Omental fat pad (tissue), 4 donors: ENCODE measurements around the gene IER5. TPM values are rescaled to one million over a fixed set of nuclear protein-coding genes. Genes with fewer than 3 reads are reported as not detected.
"Not testable (repeated sequence)": the region's sequence is repeated elsewhere in the genome, so short reads cannot be mapped to it uniquely, and the experiment has no call there.

Source experiments
- ATAC-seq: fragments of 150-250 bp; one replicate; pipeline ENCODE4 v1.9.1; 2016; ENCODE audit warnings: mild to moderate bottlenecking, moderate library complexity; ENCODE audit not compliant: low FRiP score
- DNase-seq: peaks from one replicate; pipeline ENCODE4 v3.0.0-alpha.2; 2019; ENCODE audit warnings: low spot score
- CTCF ChIP-seq, 3 donors: fragments of 450-650 bp; IDR thresholded peaks; one replicate each; pipeline ENCODE4 v1.5.1; 2016 to 2017; ENCODE audit warnings: antibody characterized with exemption in 3 of 3, mild to moderate bottlenecking in 3 of 3, moderate library complexity in 2 of 3
- total RNA-seq, 4 donors: library from RNA; depleted of rRNA; stranded (reverse); fragments of >200 nt; gene quantifications; one replicate each; pipeline ENCODE4 v1.1.0, GENCODE V29; 2016

The IER5 gene
- total RNA-seq, 4 donors from 2014 or later: 6.7 to 45.4 (median 19.5) TPM

- no peak for DNase-seq
- no peak for TF ChIP-seq CTCF (IDR thresholded peaks at IDR 0.05)
- ATAC-seq: no peak
Measured at GRCh38 chr1:181056560-181056959, 31.9 kb upstream of the IER5 start.

- no peak for TF ChIP-seq CTCF (IDR thresholded peaks at IDR 0.05)
- DNase-seq (no peak), ATAC-seq (no peak)
Measured at GRCh38 chr1:181057079-181057478, 31.4 kb upstream of the IER5 start.

GRCh38 chr1:181059435-181059834, 29.1 kb upstream of the IER5 start:
- ATAC-seq: no peak

GRCh38 chr1:181060066-181060465, 28.4 kb upstream of the IER5 start:
- TF ChIP-seq CTCF (IDR thresholded peaks at IDR 0.05): no peak
- no peak for DNase-seq
- ATAC-seq: no peak

More at GRCh38 chr1:181059435-181059834, 29.1 kb upstream of the IER5 start:
- DNase-seq: no peak
- no peak for TF ChIP-seq CTCF (IDR thresholded peaks at IDR 0.05)

- not testable (repeated sequence) for DNase-seq, ATAC-seq
Measured at GRCh38 chr1:181060947-181061346, 27.6 kb upstream of the IER5 start.

- ATAC-seq (no peak), DNase-seq (no peak)
- no peak for TF ChIP-seq CTCF (IDR thresholded peaks at IDR 0.05)
Measured at GRCh38 chr1:181061487-181061886, 27.0 kb upstream of the IER5 start.

GRCh38 chr1:181061891-181062835, 26.3 kb upstream of the IER5 start:
- no peak for TF ChIP-seq CTCF (IDR thresholded peaks at IDR 0.05)
- no peak for DNase-seq
- ATAC-seq: no peak
